ENCODE data around the gene GTPBP4. TPM values are rescaled to one million over a fixed set of nuclear protein-coding genes. Genes with fewer than 3 reads are reported as not detected.
A peak's percentile ranks its signal among the peaks of the same experiment; 100 is the strongest.

GTPBP4 gene
- total RNA-seq (2014; rRNA removed; shearing (Covaris generic)) = 71.4 and 99.0 TPM in 2 replicates
- 44.5 and 65.0 TPM in 2 replicates for polyA plus RNA-seq (2014; cell fraction: nucleus; rRNA removed)

- peak; percentile 90 for DNase-seq (ENCODE audit: extremely low read depth, low read depth)
Observed at GRCh38 chr10:987870-988666, at the start of gene GTPBP4. TSS of gene GTPBP4 (plus strand) at chr10:988434. CDS start at chr10:988480, 46 bp downstream.

- DNase-seq (ENCODE audit: extremely low read depth, low read depth) = no peak
Observed at GRCh38 chr10:938941-939678, 49.1 kb upstream of the GTPBP4 start.

GRCh38 chr10:943334-944033, 44.8 kb upstream of the GTPBP4 start:
- no peak for DNase-seq (ENCODE audit: extremely low read depth, low read depth)

GRCh38 chr10:944034-944831, 44.0 kb upstream of the GTPBP4 start:
- DNase-seq (ENCODE audit: extremely low read depth, low read depth) = no peak

GRCh38 chr10:945778-946177, 42.5 kb upstream of the GTPBP4 start:
- no peak for DNase-seq (ENCODE audit: extremely low read depth, low read depth)

- DNase-seq (ENCODE audit: extremely low read depth, low read depth) = no peak
Observed at GRCh38 chr10:947051-947450, 41.2 kb upstream of the GTPBP4 start.

GRCh38 chr10:947881-948280, 40.4 kb upstream of the GTPBP4 start:
- DNase-seq (ENCODE audit: extremely low read depth, low read depth) = no peak

- no peak for DNase-seq (ENCODE audit: extremely low read depth, low read depth)
Observed at GRCh38 chr10:948347-948746, 39.9 kb upstream of the GTPBP4 start.

- DNase-seq (ENCODE audit: extremely low read depth, low read depth) = no peak
Observed at GRCh38 chr10:949446-949845, 38.8 kb upstream of the GTPBP4 start.

- no peak for DNase-seq (ENCODE audit: extremely low read depth, low read depth)
Observed at GRCh38 chr10:953836-954235, 34.4 kb upstream of the GTPBP4 start.

- DNase-seq (ENCODE audit: extremely low read depth, low read depth) = no peak
Observed at GRCh38 chr10:954396-954795, 33.8 kb upstream of the GTPBP4 start.

- DNase-seq (ENCODE audit: extremely low read depth, low read depth) = no peak
Observed at GRCh38 chr10:955127-955819, 33.0 kb upstream of the GTPBP4 start.

GRCh38 chr10:955820-956217, 32.4 kb upstream of the GTPBP4 start:
- no peak for DNase-seq (ENCODE audit: extremely low read depth, low read depth)

- DNase-seq (ENCODE audit: extremely low read depth, low read depth) = no peak
Observed at GRCh38 chr10:958106-958505, 30.1 kb upstream of the GTPBP4 start.

GRCh38 chr10:958856-959255, 29.4 kb upstream of the GTPBP4 start:
- DNase-seq (ENCODE audit: extremely low read depth, low read depth) = no peak

GRCh38 chr10:962342-962741, 25.9 kb upstream of the GTPBP4 start:
- no peak for DNase-seq (ENCODE audit: extremely low read depth, low read depth)

- DNase-seq (ENCODE audit: extremely low read depth, low read depth) = no peak
Observed at GRCh38 chr10:963186-963585, 25.0 kb upstream of the GTPBP4 start.

- DNase-seq (ENCODE audit: extremely low read depth, low read depth) = no peak
Observed at GRCh38 chr10:963655-964054, 24.6 kb upstream of the GTPBP4 start.

GRCh38 chr10:964321-964987, 23.8 kb upstream of the GTPBP4 start:
- DNase-seq (ENCODE audit: extremely low read depth, low read depth) = no peak
